Renal pelvis (tissue), 4 donors: ENCODE results near the gene UGT1A3. TPM values are rescaled to one million over a fixed set of nuclear protein-coding genes. Genes with fewer than 3 reads are reported as not detected.
"Not testable (repeated sequence)": the region's sequence is repeated elsewhere in the genome, so short reads cannot be mapped to it uniquely, and the experiment has no call there.

Experiments
- DNase-seq: peaks from one replicate; pipeline ENCODE4 v3.0.0-alpha.2; 2013
- polyA plus RNA-seq, 3 donors: library from polyadenylated mRNA; unstranded; fragments of 120-200 nt; gene quantifications; one replicate each; pipeline ENCODE4 v1.2.1, GENCODE V29; 2013; ENCODE audit not compliant: insufficient read length in 3 of 3

UGT1A3 gene
- polyA plus RNA-seq, 3 donors: 0.14 TPM; not detected in 2

DNA sequence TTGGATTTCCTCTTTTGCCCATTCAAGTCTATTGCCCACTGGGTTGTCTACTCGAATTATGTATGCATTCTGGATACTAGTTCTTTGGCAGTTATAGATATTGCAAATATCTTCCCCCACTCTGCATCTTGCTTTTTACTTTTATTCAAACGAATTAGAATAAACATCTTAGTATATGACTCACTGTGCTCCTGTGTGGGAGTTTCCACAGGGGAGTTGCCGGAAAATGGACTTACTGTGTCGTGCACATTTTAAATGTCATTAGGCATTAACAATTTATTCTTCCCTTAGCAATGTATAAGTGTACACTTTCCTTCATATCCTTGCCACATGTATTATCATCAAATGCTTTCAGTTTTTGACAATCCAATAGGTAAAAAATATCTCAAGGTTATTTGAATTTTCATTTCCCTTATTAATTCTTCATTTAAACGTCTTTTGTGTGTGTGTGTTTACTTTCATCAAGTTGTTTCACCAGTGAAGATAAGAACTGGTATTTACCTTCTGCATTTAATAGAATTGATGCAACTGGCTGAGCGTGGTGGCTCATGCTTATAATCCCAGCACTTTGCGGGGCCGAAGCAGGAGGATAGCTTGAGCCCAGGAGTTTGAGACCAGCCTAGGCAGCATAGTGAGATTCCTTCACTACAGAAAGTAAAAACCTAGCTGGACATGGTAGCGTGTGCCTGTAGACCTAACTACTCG, 20.8 kb upstream of the UGT1A3 start:
- no peak for DNase-seq

- DNase-seq: no peak
These were observed 19.9 kb upstream of the UGT1A3 start for GRCh38 chr2:233708942-233709341.

- DNase-seq: peak; percentile 64
These were observed 17.4 kb upstream of the UGT1A3 start for GRCh38 chr2:233711312-233712008.

DNA sequence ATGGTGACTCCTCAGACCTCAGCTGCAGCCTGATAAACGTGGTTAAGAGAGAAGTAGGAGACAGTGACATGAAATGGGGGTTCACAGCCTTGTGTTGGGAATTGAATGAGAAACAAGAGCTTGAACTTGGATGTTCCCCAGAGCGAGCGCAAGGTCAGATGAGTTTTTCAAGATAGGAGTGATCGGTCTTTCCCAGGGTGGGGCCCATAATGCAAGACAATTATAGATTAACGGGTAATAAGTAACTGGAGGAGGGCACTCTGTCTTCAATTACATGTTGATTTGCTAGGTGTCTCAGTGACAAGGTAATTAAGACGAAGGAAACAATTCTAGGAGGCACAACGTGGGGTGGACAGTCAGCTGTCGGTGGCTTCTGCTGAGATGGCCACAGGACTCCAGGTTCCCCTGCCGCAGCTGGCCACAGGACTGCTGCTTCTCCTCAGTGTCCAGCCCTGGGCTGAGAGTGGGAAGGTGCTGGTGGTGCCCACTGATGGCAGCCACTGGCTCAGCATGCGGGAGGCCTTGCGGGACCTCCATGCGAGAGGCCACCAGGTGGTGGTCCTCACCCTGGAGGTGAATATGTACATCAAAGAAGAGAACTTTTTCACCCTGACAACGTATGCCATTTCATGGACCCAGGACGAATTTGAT, 16.1 kb upstream of the UGT1A3 start, which contains the start of gene UGT1A5:
UGT1A5 (plus strand) TSS at position 297 of the 651 bp plus-strand sequence; CDS start at position 382, 85 bp downstream.
- DNase-seq: no peak

DNA sequence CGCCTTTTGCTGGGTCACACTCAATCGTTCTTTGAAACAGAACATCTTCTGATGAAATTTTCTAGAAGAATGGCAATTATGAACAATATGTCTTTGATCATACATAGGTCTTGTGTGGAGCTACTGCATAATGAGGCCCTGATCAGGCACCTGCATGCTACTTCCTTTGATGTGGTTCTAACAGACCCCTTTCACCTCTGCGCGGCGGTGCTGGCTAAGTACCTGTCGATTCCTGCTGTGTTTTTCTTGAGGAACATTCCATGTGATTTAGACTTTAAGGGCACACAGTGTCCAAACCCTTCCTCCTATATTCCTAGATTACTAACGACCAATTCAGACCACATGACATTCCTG, 15.6 kb upstream of the UGT1A3 start:
- no peak for DNase-seq

GRCh38 chr2:233714121-233714520, 14.7 kb upstream of the UGT1A3 start:
- DNase-seq: no peak

- no peak for DNase-seq
These were observed 10.3 kb upstream of the UGT1A3 start, which contains the start of gene UGT1A4 for GRCh38 chr2:233718552-233718951. TSS of gene UGT1A4 (plus strand) at chr2:233718736. CDS start at chr2:233718821, 85 bp downstream.

- DNase-seq: not testable (repeated sequence)
These were observed 8.2 kb downstream of the UGT1A3 start for GRCh38 chr2:233736868-233737653.

- DNase-seq: no peak
These were observed 12.0 kb downstream of the UGT1A3 start for GRCh38 chr2:233740870-233741269.

DNA sequence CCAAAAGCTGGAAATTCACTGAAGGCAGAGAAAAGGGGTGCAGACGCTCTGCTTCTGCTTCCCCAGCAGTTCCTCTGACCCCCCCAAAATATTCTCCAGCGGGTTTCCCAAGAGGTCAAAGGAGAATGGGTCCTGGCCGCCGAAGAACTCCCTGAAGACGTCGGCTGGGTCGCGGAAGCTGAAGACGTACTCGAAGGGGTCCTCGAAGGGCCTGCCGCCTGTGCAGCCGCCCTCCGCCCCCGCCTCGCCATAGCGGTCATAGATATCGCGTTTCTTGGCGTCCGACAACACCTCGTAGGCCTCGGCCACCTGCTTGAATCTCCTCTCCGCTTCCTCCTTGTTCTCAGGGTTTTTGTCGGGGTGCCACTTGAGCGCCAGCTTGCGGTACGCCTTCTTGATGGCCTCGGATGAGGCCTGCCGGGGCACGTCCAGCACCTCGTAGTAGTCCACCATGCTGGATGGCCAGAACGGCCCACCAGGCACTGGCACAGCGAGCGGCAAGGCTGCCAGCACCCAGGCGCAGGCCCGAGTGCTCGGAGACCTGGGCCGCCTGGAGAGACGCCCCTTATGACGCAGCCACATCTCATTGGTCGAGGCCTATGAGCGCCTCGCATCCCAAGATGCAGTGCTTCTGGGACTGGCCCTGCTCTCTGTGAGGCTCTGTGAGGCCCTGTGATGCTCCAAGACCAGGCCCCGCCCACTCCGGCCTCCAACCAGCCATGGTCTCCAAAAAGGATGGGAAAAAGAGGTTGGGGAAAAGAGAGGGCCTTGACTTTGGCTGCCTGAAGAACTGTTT, 14.8 kb downstream of the UGT1A3 start:
- no peak for DNase-seq

- no peak for DNase-seq
These were observed 16.4 kb downstream of the UGT1A3 start for GRCh38 chr2:233745073-233745755.

DNA sequence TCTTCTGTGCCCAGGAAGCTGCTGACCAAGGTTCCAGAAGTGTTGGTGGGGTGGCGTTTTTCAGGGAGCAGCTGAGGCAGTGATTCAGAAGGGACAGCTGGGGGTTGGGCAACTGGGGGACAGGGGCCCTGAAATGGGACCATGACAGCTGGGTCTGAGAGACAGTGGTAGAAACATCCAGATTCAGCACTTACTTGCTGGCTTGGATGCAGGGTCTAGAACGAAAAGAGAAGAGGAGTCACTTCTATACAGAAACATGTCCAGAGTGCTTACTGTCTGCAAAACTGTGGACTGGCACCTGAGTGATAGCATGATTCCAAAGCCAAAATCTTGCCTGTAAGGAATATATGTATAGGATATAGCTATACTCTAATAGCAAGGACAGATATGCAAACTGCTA, 17.0 kb downstream of the UGT1A3 start:
- not testable (repeated sequence) for DNase-seq

DNA sequence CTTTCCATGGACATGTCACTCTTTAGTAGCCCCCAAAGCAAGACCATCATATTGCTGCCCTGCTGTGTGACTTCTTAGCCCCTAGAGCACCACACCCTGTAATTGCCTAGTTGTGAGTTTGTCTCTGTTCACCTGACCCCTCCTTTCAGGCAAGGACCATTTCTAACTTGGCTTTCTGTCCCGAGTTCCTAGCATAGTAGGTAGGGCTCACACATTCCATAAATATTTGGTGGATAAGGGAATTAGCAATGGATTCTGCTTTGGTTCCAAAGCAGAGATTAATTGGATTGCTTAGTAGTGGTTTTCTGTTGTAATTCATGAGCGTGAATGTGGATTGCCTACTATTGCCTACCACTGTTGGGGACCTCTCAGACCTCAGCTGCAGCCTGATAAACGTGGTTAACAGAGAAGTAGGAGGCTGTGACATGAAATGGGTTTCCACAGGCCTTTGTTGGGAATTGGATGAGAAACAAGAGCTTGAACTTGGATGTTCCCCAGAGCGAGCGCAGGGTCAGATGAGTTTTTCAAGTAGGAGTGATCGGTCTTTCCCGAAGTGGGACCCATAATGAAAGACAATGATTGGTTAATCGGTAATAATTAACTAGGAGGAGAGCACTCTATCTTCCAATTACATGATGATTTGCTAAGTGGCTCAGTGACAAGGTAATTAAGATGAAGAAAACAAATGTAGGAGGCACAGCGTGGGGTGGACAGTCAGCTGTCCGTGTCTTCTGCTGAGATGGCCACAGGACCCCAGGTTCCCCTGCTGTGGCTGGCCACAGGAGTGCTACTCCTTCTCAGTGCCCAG, 17.8 kb downstream of the UGT1A3 start:
- DNase-seq: no peak

DNA sequence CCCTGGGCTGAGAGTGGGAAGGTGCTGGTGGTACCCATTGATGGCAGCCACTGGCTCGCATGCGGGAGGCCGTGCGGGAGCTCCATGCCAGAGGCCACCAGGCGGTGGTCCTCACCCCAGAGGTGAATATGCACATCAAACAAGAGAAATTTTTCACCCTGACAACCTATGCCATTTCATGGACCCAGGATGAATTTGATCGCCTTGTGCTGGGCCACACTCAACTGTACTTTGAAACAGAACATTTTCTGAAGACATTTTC, 18.4 kb downstream of the UGT1A3 start:
- DNase-seq: no peak

DNA sequence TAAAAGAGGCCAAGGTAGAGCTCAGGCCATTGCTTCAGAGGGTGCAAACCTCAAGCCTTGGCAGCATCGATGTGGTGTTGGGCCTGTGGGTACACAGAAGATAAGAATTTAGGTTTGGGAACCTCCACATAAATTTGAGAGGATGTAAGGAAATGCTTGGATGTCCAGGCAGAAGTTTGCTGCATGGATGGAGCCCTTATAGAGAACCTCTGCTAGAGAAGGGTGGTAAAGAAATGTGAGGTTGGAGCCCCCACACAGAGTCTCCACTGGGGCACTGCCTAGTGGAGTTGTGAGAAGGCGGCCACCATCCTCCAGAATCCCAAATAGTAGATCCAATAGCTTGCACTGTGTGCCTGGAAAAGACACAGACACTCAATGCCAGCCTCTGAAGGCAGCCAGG, 21.8 kb downstream of the UGT1A3 start:
- DNase-seq: not testable (repeated sequence)

DNA sequence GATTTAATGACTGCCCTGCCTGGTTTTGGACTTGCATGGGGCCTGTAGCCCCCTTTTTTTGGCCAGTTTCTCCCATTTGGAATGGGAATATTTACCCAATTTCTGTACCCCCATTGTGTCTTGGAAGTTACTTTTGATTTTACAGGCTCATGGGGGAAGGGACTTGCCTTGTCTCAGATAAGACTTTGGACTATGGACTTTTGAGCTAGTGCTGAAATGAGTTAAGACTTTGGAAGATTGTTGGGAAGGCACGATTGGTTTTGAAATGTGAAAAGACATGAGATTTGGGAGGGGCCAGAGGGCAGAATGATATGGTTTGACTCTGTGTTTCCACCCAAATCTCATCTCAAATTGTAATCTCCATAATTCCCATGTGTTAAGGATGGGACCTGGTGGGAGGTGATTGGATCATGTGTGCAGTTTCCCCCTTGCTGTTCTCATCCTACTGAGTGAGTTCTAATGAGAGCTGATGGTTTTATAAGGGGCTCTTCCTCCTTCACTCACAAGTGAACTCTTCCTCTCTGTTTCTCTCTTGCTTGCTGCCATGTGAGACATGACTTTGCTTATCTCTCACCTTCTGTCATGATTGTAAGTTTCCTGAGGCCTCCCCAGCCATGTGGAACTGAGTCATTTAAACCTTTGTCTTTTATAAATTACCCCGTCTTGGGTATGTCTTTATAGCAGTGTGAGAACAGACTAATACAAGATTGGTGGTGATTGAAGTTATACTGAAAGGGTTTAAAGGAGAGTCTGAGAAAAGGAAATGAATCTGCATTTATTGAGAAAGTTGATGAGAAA, 22.6 kb downstream of the UGT1A3 start:
- DNase-seq: not testable (repeated sequence)

DNA sequence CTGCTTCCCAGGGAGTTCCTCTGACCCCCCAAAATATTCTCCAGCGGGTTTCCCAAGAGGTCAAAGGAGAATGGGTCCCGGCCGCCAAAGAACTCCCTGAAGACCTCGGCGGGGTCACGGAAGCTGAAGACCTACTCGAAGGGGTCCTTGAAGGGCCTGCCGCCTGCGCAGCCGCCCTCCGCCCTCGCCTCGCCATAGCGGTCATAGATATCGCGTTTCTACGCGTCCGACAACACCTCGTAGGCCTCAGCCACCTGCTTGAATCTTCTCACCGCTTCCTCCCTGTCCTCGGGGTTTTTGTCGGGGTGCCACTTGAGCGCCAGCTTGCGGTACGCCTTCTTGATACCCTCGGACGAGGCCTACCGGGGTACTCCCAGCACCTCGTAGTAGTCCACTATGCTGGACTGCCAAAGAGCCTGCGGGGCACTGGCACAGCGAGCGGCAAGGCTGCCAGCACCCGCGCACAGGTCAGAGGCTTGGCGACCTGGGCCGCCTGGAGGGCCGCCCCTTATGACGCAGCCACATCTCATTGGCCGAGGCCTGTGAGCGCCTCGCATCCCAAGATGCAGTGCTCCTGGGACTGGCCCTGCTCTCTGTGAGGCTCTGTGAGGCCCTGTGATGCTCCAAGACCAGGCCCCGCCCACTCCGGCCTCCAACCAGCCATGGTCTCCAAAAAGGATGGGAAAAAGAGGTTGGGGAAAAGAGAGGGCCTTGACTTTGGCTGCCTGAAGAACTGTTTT, 26.2 kb downstream of the UGT1A3 start:
- no peak for DNase-seq

DNA sequence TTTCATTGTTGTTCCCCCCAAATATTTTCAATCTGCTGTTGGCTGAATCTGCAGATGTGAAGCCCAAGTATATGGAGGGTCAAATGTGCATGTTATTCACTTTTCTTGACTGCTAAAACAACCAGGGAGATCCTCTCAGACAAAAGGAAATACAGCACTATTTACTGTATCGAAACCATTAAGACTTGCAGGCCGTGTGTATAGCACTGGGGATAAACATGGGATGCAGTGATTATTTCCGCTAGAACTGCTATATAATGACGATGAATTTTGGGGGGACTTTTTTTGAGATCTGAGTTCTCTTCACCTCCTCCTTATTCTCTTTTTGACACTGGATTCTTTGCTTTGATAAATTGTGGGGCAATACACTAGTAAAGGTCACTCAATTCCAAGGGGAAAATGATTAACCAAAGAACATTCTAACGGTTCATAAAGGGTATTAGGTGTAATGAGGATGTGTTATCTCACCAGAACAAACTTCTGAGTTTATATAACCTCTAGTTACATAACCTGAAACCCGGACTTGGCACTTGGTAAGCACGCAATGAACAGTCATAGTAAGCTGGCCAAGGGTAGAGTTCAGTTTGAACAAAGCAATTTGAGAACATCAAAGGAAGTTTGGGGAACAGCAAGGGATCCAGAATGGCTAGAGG, 27.7 kb downstream of the UGT1A3 start:
- DNase-seq: no peak
